Thymus (tissue), 11 donors: Measurements from ENCODE around the gene TBC1D16. TPM values are rescaled to one million over a fixed set of nuclear protein-coding genes. Genes with fewer than 3 reads are reported as not detected.

Experiments used
- DNase-seq, 9 donors: peaks; one replicate each; pipeline ENCODE4 v3.0.0-alpha.2; 2013; ENCODE audit warnings: low spot score in 9 of 9, low read depth in 6 of 9, missing footprints in 1 of 9
- H3K27ac ChIP-seq, 2 donors: one replicate each; pipeline ENCODE4 v1.5.1; 2013; ENCODE audit warnings: control low read depth in 1 of 2, low read depth in 1 of 2, low read length in 1 of 2, mild to moderate bottlenecking in 1 of 2, moderate library complexity in 1 of 2
- H3K27me3 ChIP-seq, 2 donors: one replicate each; pipeline ENCODE4 v1.5.1; 2013; ENCODE audit warnings: low read length in 1 of 2; ENCODE audit not compliant: control insufficient read depth in 2 of 2, insufficient read depth in 1 of 2
- H3K36me3 ChIP-seq, 2 donors: one replicate each; pipeline ENCODE4 v1.5.1; 2013; ENCODE audit warnings: low read length in 1 of 2, mild to moderate bottlenecking in 1 of 2, moderate library complexity in 1 of 2; ENCODE audit not compliant: control insufficient read depth in 2 of 2, insufficient read depth in 2 of 2
- H3K4me1 ChIP-seq, 2 donors: one replicate each; pipeline ENCODE4 v1.5.1; 2013; ENCODE audit warnings: low read length in 2 of 2; ENCODE audit not compliant: control insufficient read depth in 2 of 2, insufficient read depth in 2 of 2
- H3K4me3 ChIP-seq, 2 donors: one replicate each; pipeline ENCODE4 v1.5.1; 2013; ENCODE audit warnings: low read length in 2 of 2, control low read depth in 1 of 2, mild to moderate bottlenecking in 1 of 2
- H3K9me3 ChIP-seq, 2 donors: one replicate each; pipeline ENCODE4 v1.5.1; 2013; ENCODE audit warnings: low read length in 1 of 2, mild to moderate bottlenecking in 1 of 2; ENCODE audit not compliant: control insufficient read depth in 2 of 2, insufficient read depth in 1 of 2
- WGBS: extraction: QIAGEN DNeasy Blood & Tissue Kit; methylation state at CpG from one replicate; pipeline ENCODE4 v1.1.7; 2013; 5-methylcytosine and 5-hydroxymethylcytosine counted together
- polyA plus RNA-seq: library from polyadenylated mRNA; stranded (reverse); fragments of 200-250 nt; gene quantifications from one replicate; pipeline ENCODE4 v1.2.3, GENCODE V29; 2013
- total RNA-seq: library from RNA; stranded (reverse); fragments of 120-200 nt; gene quantifications from one replicate; pipeline ENCODE4 v1.2.4, GENCODE V29; 2013
- donor health status: healthy.

The TBC1D16 gene
- total and polyA plus RNA-seq, 2 donors = 3.7 to 4.2 TPM

DNA sequence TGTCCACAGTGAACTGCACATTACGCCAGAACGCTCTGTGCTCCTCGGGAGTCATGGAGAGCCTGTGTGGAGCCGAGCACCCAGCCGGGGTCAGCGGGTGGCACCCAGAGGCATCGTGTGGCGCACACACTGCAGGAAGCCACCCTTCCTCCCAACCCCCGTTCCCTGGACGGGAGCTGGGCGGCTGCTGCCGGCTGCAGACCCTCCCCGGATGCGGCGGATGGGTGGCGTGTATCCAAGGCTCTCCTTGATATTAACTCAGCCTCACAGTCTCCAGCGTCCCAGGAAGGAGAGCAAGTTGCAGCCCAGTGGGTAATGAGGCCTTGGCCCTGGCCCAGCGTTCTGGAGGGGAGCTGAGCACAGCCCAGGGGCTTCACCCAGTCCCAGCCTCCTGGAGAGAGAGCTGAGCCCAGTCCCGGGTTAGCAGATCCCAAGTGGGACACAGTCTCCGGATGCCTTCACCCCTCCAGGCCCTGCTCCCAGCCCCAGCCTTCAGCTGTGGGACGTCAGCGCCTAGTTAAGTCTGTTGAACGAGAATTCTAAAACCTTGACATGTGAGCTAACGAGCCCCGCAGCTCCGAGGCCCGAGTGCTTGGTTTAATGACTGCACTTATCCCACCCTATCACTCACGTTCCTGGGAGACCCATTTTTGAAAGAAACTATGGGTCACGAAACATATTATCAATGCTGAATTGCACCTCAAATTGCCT lies 86.6 kb downstream of the TBC1D16 start:
- Histone ChIP-seq H3K27me3 (peaks cover 0 to 16% of the 10 kb centered on the region in 2 donors), H3K9me3 (no peaks in the 10 kb centered on the region), H3K4me3 (no peak overlapping the region), H3K27ac (no peak overlapping the region), H3K4me1 (peaks cover 0 to 10% of the 10 kb centered on the region in 2 donors), H3K36me3 (no peaks in the 10 kb centered on the region)
- 96% methylated on average over 29 of the region's 29 CpGs for WGBS
- no peak for DNase-seq

DNA sequence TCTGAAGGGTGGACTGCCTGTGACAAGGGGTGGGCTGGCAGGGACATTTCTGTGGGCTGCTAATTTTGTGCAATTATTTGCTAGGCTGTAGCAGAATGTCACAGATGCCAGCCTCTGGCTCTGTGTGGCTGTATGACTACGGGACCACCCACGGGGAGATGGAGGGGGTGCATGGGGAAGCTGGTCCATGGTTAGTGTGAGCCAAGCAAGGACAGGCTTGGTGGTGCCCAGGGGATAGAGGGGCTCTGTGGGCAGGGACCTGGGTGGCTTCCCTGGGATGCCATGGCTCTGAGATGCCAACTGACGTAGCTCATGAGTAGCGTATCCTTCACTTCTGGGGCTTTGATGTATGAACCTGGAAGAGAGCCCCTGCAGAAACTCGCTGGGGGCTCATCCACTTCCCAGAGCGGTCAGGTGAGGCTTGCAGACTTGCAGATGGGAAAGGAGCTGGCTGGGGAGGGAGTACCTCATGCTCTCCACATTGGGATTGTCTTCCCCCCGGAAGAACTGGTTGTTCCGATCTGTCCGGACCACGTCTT lies 87.2 kb downstream of the TBC1D16 start:
- no peak overlapping the region for H3K4me3 ChIP-seq
- WGBS = 97% methylated on average over 10 of the region's 10 CpGs
- peaks cover 0 to 10% of the 10 kb centered on the region in 2 donors for H3K4me1 ChIP-seq
- no peak for DNase-seq
- H3K36me3 ChIP-seq = no peaks in the 10 kb centered on the region
- peaks cover 0 to 16% of the 10 kb centered on the region in 2 donors for H3K27me3 ChIP-seq
- H3K9me3 ChIP-seq = no peaks in the 10 kb centered on the region
- no peak overlapping the region for H3K27ac ChIP-seq

DNA sequence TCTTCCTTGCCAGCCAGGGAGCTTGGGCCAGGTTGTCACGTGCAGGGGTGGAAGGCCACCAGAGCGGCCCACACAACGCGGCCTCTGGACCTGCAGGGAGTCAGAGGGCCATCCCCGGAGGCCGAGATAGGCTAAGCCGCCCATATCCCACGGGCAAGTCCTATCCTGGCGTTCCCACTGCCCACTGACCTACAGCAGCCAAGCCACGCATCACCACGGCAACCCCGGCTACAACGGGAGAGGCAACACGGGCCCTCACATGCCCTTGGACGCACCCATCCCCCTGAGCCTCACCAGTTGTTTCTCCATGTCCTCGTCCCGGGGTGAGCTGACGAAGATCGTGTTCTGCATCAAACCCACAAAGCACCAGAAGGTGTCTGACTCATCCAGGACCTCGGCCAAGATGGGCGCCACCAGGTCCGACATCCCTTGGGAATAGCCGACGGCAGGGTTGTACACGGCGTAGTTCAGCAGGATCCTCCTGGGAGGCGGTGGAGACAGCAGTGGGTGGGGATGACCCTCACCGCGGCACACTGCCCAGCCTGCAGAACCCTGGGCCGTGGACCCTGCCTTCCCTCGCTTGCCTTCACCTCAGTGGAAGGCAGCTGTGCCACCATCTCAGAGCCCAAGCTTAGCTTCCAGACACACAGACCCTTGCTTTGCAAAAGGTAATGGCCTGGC lies 88.2 kb downstream of the TBC1D16 start:
- DNase-seq = no peak
- no peaks in the 10 kb centered on the region for H3K9me3 ChIP-seq
- peaks cover 0 to 16% of the 10 kb centered on the region in 2 donors for H3K27me3 ChIP-seq
- 96% methylated on average over 31 of the region's 31 CpGs for WGBS
- no peak overlapping the region for H3K27ac ChIP-seq
- no peak overlapping the region for H3K4me3 ChIP-seq
- H3K4me1 ChIP-seq = peaks cover 0 to 17% of the 10 kb centered on the region in 2 donors
- no peaks in the 10 kb centered on the region for H3K36me3 ChIP-seq

DNA sequence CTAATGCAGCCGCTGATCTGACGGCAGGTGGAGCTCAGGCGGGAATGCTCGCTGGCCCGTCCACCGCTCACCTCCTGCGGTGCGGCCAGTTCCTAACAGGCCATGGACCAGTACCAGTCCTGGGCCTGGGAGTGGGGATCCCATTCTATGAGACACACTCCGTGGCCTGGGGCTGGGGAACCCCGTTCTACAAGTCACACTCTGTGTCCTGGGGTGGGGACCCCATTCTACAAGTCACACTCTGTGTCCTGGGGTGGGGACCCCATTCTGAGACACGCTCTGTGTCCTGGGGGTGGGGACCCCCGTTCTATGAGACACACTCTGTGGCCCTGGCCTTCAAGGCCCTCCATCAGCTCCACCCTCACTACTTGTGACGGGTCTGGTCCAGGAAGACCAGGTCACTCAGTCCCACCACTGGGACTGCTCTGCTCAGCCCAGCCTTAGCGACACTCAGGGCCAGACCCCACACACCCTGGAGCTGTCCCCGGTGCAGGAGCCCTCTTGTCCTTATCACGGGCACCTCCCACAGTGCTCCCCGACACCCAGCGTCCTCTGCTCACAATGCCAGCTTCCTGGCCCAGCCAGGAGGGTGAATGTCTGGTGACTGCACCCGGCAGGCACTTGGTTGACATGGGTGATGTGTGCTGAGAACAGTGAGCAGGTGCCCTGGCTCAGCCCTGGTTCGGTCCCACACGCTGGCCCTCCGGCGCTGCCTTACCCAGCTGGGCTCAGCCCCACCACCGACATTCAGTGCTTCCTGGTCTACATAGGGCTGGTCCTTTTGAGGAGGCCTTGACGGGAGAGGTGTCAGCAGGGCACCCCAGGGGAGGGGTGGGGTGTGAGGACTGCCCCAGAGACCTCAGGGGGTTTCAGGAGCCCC lies 89.1 kb downstream of the TBC1D16 start:
- Histone ChIP-seq H3K36me3 (no peaks in the 10 kb centered on the region), H3K4me3 (no peak overlapping the region), H3K9me3 (no peaks in the 10 kb centered on the region), H3K27me3 (peaks cover 0 to 13% of the 10 kb centered on the region in 2 donors), H3K27ac (no peak overlapping the region), H3K4me1 (peaks cover 0 to 16% of the 10 kb centered on the region in 2 donors)
- 96% methylated on average over 25 of the region's 25 CpGs for WGBS
- no peak for DNase-seq

DNA sequence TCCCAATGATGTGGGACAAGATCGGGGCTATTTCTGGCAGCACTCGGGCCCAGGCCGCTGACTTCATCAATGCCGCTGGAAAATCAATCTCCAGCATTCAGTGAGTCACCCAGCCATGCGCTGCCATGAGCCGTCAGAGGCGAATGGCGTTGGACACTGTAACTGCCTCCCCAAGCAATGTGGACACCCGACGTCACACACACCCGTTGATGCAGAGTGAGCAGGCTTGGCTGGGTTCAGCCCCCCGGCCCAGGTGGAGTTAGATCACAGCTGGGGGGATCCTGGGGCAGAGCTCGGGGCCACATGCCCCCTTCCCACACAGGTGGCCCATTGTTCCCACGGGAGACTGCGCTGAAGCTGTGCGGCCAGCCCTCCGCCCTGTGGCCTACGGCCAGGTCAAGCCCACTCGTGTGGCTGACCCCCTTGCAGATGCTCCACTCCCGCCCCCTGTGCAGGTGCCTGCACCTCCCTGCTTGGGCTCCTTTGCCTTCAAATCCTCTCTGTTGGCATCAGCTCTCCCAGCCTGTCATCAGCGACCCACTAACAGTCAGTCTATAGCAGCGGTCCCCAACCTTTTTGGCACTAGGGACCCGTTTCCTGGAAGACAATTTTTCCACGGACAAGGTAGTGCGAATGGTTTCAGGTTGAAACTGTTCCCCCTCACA lies 89.9 kb downstream of the TBC1D16 start:
- 97% methylated on average over 25 of the region's 25 CpGs for WGBS
- Histone ChIP-seq H3K36me3 (no peaks in the 10 kb centered on the region), H3K4me1 (peaks cover 0 to 10% of the 10 kb centered on the region in 2 donors), H3K9me3 (no peaks in the 10 kb centered on the region), H3K27ac (no peak overlapping the region), H3K27me3 (peaks cover 0 to 5% of the 10 kb centered on the region in 2 donors), H3K4me3 (no peak overlapping the region)
- DNase-seq = no peak

DNA sequence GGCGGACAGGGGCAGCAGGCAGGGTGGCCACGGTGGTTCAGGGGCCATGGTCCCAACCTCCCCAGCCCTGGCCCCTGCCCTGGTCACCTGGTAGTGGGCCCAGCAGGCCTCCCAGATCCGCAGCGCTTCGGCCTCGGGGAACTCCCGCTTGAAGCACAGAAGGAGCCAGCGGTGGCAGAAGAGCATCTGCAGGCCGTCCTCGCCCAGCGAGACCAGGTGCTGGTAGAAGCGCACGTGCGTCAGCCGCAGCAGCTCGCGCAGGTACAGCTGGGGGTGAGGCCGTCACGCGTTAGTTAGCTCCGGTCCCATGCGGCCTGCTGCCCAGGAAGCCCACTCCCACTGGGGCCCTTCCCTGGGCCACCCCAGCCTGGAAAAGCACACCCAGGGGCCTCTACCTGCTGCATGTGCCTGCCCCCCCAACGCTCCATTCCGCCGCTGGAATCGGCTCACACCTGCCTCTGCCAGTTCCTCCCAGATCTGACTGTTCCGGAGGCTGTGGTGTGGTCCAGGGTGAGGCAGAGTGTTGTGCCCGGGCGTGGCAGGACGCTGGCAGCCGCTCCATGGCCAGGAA lies 90.8 kb downstream of the TBC1D16 start:
- WGBS = 97% methylated on average over 31 of the region's 31 CpGs
- H3K36me3 ChIP-seq = no peaks in the 10 kb centered on the region
- no peak for DNase-seq
- H3K4me1 ChIP-seq = peaks cover 0 to 8% of the 10 kb centered on the region in 2 donors
- no peak overlapping the region for H3K27ac ChIP-seq
- no peak overlapping the region for H3K4me3 ChIP-seq
- no peaks in the 10 kb centered on the region for H3K27me3 ChIP-seq
- H3K9me3 ChIP-seq = no peaks in the 10 kb centered on the region

DNA sequence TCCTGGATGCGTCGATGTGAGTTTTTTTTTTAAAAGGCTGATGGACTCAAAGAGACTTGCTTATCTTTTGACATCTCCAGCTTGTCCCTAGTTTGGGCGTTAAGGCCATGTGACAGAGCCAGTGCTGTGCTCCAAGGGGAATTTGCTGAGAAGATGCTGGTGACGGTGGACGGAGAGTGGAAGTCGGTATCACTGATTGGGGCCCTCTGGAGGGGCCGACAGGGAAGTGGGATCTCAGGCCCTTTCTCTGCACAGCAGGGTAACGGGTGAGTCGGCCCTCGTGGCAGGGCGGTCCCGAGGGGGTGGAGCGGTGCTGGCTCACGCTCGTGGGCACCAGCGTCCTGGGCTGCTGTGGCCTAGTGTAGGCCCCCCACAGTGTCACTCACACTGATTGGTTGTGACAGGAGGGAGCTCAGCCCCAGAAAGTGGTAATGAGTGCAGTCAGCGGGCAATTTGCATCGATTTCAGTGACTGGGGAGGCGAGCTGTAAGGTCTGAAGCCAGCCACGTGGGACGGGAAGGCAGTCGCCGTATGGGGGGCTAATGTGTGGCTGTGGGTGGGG lies 91.3 kb downstream of the TBC1D16 start:
- DNase-seq = no peak

More for the DNA sequence above, 91.3 kb downstream of the TBC1D16 start:
- WGBS = 97% methylated on average over 23 of the region's 23 CpGs
- Histone ChIP-seq H3K27ac (no peak overlapping the region), H3K36me3 (no peaks in the 10 kb centered on the region), H3K9me3 (no peaks in the 10 kb centered on the region), H3K4me3 (no peak overlapping the region), H3K27me3 (no peaks in the 10 kb centered on the region), H3K4me1 (peaks cover 0 to 8% of the 10 kb centered on the region in 2 donors)
